CD4-positive, alpha-beta T cell (primary cell): Measurements from ENCODE around the gene ZSWIM4. TPM values are rescaled to one million over a fixed set of nuclear protein-coding genes. Genes with fewer than 3 reads are reported as not detected.

Experiments used
- ATAC-seq: fragments of 200-7000 bp; cut with Tn5 transposase; one replicate; pipeline ENCODE4 v1.10.0; 2022; ENCODE audit warnings: mild to moderate bottlenecking; ENCODE audit not compliant: poor library complexity
- CTCF ChIA-PET: fragments of 350-600 bp; sonication (Branson Sonifier 250); formaldehyde crosslinking; loops from one replicate; lab custom pipeline; 2021; ENCODE audit warnings: antibody characterized with exemption, inconsistent platforms; lab: Charles Lee
- POLR2A ChIA-PET: fragments of 350-600 bp; sonication (Branson Sonifier 250); formaldehyde crosslinking; loops from one replicate; lab custom pipeline; 2021; ENCODE audit warnings: antibody characterized with exemption, inconsistent platforms; lab: Charles Lee
- DNase-seq, 14 experiments: peaks; one replicate each; pipeline ENCODE4 v3.0.0-alpha.2; 2013 to 2020; ENCODE audit warnings: mixed read lengths in 2 of 14
- H3K27ac ChIP-seq, 2 donors: one replicate each; pipeline versions ENCODE4 v1.5.1 to v1.7.0; 2013; ENCODE audit warnings: low read length in 2 of 2, low read depth in 1 of 2, mild to moderate bottlenecking in 1 of 2
- H3K27me3 ChIP-seq, 2 experiments: 1 replicate in 1 of 2; 2 replicates in 1 of 2; pipeline versions ENCODE4 v1.6.1 to v1.7.0; 2013; ENCODE audit warnings: low read length in 2 of 2, control low read depth in 1 of 2, mild to moderate bottlenecking in 1 of 2, moderate library complexity in 1 of 2; ENCODE audit not compliant: insufficient read depth in 2 of 2, control insufficient read depth in 1 of 2
- H3K36me3 ChIP-seq: one replicate; pipeline ENCODE4 v1.6.1; 2013; ENCODE audit warnings: low read length, control low read depth; ENCODE audit not compliant: insufficient read depth
- H3K4me1 ChIP-seq: one replicate; pipeline ENCODE4 v1.6.1; 2013; ENCODE audit warnings: low read length, control low read depth; ENCODE audit not compliant: insufficient read depth
- H3K4me3 ChIP-seq: one replicate; pipeline ENCODE4 v1.5.1; 2013; ENCODE audit warnings: mild to moderate bottlenecking, low read length, moderate library complexity
- H3K9me3 ChIP-seq, 2 experiments: 1 replicate in 1 of 2; 2 replicates in 1 of 2; pipeline versions ENCODE4 v1.6.1 to v1.7.0; 2013; ENCODE audit warnings: low read length in 2 of 2, mild to moderate bottlenecking in 2 of 2, control low read depth in 1 of 2, moderate library complexity in 1 of 2; ENCODE audit not compliant: control insufficient read depth in 1 of 2, insufficient read depth in 1 of 2
- H3K27ac Mint-ChIP-seq: one replicate; pipeline ENCODE4 v1.8.0; 2020; ENCODE audit warnings: mixed read lengths
- H3K27me3 Mint-ChIP-seq: one replicate; pipeline ENCODE4 v1.8.0; 2021; ENCODE audit warnings: mixed read lengths
- H3K36me3 Mint-ChIP-seq: one replicate; pipeline ENCODE4 v1.8.0; 2021; ENCODE audit warnings: low read depth, mixed read lengths
- H3K4me1 Mint-ChIP-seq: one replicate; pipeline ENCODE4 v1.8.0; 2021; ENCODE audit warnings: low read depth, mixed read lengths
- H3K4me3 Mint-ChIP-seq: one replicate; pipeline ENCODE4 v1.8.0; 2020; ENCODE audit warnings: mild to moderate bottlenecking, mixed read lengths
- H3K9me3 Mint-ChIP-seq: one replicate; pipeline ENCODE4 v1.8.0; 2020; ENCODE audit warnings: mixed read lengths
- intact Hi-C, 2 experiments: fragments of 100-400 bp; cut with DNase I in 1 of 2; cut with micrococcal nuclease in 1 of 2; formaldehyde crosslinking; loops; one replicate each; pipeline versions ENCODE4 v1.15.1 to v1.9.0; 2023 to 2025; cut with DNase I, micrococcal nuclease
- total RNA-seq, 174 experiments: library from RNA in 2 of 174; stranded (reverse) in 2 of 174; gene quantifications; one replicate each; pipeline ENCODE4 v1.2.3 and lab custom pipeline; 2021 to 2026
- TF ChIP-seq, protein P1 (sequence below): fragments of 200-600 bp; IDR thresholded peaks from one replicate; pipeline ENCODE4 v1.8.0; 2022; ENCODE audit warnings: antibody characterized with exemption, mild to moderate bottlenecking

Gene ZSWIM4
- total RNA-seq, 2 experiments from 2014 or later: 3.5 to 3.8 TPM

DNA sequence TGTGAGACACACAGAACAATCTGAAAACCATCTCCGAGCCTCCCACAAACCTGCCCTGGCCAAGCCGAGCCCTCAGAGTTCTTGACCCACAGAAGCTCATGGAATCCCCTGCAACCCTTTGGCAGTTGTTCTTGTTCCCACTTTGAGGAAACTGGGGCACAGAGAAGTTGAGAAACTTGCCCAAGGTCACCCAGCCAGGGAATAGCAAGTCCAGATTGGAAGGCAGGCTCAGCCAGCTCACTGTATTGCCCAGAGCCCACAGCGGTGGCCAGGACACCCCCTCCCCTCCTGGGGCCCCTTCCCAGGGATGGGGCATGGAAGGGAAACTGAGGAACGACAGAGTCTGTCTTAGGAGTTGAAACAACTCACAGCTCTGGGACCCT is 1.8 kb downstream of the ZSWIM4 start:
- TF ChIP-seq, protein P1, sequence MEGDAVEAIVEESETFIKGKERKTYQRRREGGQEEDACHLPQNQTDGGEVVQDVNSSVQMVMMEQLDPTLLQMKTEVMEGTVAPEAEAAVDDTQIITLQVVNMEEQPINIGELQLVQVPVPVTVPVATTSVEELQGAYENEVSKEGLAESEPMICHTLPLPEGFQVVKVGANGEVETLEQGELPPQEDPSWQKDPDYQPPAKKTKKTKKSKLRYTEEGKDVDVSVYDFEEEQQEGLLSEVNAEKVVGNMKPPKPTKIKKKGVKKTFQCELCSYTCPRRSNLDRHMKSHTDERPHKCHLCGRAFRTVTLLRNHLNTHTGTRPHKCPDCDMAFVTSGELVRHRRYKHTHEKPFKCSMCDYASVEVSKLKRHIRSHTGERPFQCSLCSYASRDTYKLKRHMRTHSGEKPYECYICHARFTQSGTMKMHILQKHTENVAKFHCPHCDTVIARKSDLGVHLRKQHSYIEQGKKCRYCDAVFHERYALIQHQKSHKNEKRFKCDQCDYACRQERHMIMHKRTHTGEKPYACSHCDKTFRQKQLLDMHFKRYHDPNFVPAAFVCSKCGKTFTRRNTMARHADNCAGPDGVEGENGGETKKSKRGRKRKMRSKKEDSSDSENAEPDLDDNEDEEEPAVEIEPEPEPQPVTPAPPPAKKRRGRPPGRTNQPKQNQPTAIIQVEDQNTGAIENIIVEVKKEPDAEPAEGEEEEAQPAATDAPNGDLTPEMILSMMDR: no peak
- ATAC-seq (no peak), DNase-seq (no peak)
- no peaks in the 10 kb centered on the region for H3K9me3 Mint-ChIP-seq
- peaks cover 34% of the 10 kb centered on the region for H3K4me1 Mint-ChIP-seq
- CTCF ChIA-PET: interaction anchor here (1.3 to 3.2 kb wide), 2 partner anchors 9 to 65 kb away, joined by 3 to 16 read pairs; no protein-coding TSS in a partner anchor
- H3K4me1 ChIP-seq: peaks cover 29% of the 10 kb centered on the region
- POLR2A ChIA-PET: interaction anchor here (0.7 to 3.8 kb wide), 5 partner anchors 9 to 65 kb away, joined by 3 to 21 read pairs (median 3); partner anchors contain the start of gene C19orf53
- no peaks in the 10 kb centered on the region for H3K9me3 ChIP-seq
- H3K27ac ChIP-seq: no peak overlapping the region
- H3K36me3 Mint-ChIP-seq: peaks cover 4% of the 10 kb centered on the region
- H3K4me3 Mint-ChIP-seq: peak overlapping the region; percentile 82
- H3K27me3 ChIP-seq: no peaks in the 10 kb centered on the region
- H3K36me3 ChIP-seq: no peaks in the 10 kb centered on the region
- H3K27ac Mint-ChIP-seq: no peak overlapping the region
- no peaks in the 10 kb centered on the region for H3K27me3 Mint-ChIP-seq
- intact Hi-C loops: loop anchor here in 1 of 2 experiments (2.0 kb wide), 1 partner anchor 36 kb away; no protein-coding TSS in a partner anchor
- no peak overlapping the region for H3K4me3 ChIP-seq

DNA sequence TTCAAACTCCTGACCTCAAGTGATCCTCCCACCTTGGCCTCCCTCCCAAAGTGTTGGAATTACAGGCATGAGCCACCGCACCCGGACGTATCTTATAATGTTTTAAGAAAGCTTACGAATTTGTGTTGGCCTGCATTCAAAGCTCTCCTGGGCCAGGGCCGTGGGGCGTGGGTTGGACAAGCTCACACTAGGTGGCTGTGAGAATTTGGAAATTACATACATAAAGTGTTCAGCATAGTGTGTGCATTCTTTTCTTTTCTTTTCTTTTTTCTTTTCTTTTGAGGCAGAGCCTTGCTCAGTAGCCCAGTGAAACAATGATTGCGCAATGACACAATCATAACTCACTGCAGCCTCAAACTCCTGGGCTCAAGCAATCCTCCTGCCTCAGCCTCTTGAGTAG is 2.6 kb downstream of the ZSWIM4 start:
- Mint-ChIP-seq H3K4me1 (peaks cover 34% of the 10 kb centered on the region), H3K4me3 (peak overlapping the region; percentile 45), H3K36me3 (peaks cover 4% of the 10 kb centered on the region), H3K27me3 (no peaks in the 10 kb centered on the region), H3K27ac (no peak overlapping the region), H3K9me3 (no peaks in the 10 kb centered on the region)
- no peaks in the 10 kb centered on the region for H3K36me3 ChIP-seq
- H3K9me3 ChIP-seq: no peaks in the 10 kb centered on the region
- CTCF ChIA-PET: interaction anchor here (1.3 to 3.2 kb wide), 2 partner anchors 10 to 64 kb away, joined by 3 to 16 read pairs; no protein-coding TSS in a partner anchor
- peaks cover 29% of the 10 kb centered on the region for H3K4me1 ChIP-seq
- H3K27me3 ChIP-seq: no peaks in the 10 kb centered on the region
- TF ChIP-seq, protein P1: no peak
- H3K27ac ChIP-seq: no peak overlapping the region
- H3K4me3 ChIP-seq: no peak overlapping the region
- intact Hi-C loops: loop anchor here in 1 of 2 experiments (2.0 kb wide), 1 partner anchor 35 kb away; no protein-coding TSS in a partner anchor
- DNase-seq (no peak), ATAC-seq (no peak)
- POLR2A ChIA-PET: interaction anchor here (0.8 to 3.8 kb wide), 2 partner anchors 10 to 39 kb away, joined by 3 to 17 read pairs; no protein-coding TSS in a partner anchor

GRCh38 chr19:13799669-13800068 is 4.4 kb downstream of the ZSWIM4 start:
- no peaks in the 10 kb centered on the region for H3K9me3 ChIP-seq
- Mint-ChIP-seq H3K4me1 (peaks cover 23% of the 10 kb centered on the region), H3K9me3 (no peaks in the 10 kb centered on the region), H3K27me3 (no peaks in the 10 kb centered on the region), H3K27ac (no peak overlapping the region), H3K36me3 (peaks cover 4% of the 10 kb centered on the region), H3K4me3 (no peak overlapping the region)
- no peak overlapping the region for H3K27ac ChIP-seq
- peaks cover 1% of the 10 kb centered on the region for H3K36me3 ChIP-seq
- no peak overlapping the region for H3K4me3 ChIP-seq
- H3K4me1 ChIP-seq: peaks cover 20% of the 10 kb centered on the region
- DNase-seq (no peak), ATAC-seq (no peak)
- CTCF ChIA-PET: no interaction called here
- TF ChIP-seq, protein P1: no peak
- H3K27me3 ChIP-seq: no peaks in the 10 kb centered on the region
- intact Hi-C loops: no loop called here
- POLR2A ChIA-PET: interaction anchor here (0.9 kb wide), 1 partner anchor 12 kb away, joined by 3 read pairs; no protein-coding TSS in a partner anchor
